Measurements from ENCODE around the gene PRMT7. TPM values are rescaled to one million over a fixed set of nuclear protein-coding genes. Genes with fewer than 3 reads are reported as not detected.

The PRMT7 gene
- total and polyA plus RNA-seq, 2 of the 8 experiments (the other 6 are each of a cell fraction or from before 2014, with no cell fraction given) = 48.2 to 49.3 TPM

DNA sequence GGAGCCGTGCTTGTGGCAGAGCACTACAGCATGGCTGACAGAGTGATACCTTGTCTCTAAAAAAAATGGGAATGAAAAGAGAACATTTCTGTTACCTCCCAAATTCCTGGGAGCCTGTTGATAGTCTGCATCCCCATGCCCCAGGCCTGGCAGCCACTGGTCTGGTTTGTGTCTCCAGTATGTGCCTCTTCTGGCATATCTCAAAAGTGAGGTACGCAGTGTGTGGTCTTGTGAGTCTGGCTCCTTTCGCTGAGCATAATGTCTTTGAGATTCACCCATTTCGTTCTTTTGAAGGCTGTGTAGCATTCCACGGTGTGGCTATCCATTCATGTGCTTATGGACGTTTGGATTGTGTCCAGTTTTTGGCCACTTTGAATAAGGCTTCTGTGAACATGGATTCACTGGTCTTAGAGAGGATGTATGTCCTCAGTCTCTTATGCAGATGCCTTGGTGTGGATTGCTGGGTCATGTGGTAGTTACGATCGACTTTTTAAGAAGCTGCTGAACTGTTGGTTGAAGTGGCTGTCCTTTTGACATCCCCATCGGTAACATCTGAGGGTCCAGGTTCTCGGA is 39.1 kb downstream of the PRMT7 start (continued):
- TF ChIP-seq, protein P1, sequence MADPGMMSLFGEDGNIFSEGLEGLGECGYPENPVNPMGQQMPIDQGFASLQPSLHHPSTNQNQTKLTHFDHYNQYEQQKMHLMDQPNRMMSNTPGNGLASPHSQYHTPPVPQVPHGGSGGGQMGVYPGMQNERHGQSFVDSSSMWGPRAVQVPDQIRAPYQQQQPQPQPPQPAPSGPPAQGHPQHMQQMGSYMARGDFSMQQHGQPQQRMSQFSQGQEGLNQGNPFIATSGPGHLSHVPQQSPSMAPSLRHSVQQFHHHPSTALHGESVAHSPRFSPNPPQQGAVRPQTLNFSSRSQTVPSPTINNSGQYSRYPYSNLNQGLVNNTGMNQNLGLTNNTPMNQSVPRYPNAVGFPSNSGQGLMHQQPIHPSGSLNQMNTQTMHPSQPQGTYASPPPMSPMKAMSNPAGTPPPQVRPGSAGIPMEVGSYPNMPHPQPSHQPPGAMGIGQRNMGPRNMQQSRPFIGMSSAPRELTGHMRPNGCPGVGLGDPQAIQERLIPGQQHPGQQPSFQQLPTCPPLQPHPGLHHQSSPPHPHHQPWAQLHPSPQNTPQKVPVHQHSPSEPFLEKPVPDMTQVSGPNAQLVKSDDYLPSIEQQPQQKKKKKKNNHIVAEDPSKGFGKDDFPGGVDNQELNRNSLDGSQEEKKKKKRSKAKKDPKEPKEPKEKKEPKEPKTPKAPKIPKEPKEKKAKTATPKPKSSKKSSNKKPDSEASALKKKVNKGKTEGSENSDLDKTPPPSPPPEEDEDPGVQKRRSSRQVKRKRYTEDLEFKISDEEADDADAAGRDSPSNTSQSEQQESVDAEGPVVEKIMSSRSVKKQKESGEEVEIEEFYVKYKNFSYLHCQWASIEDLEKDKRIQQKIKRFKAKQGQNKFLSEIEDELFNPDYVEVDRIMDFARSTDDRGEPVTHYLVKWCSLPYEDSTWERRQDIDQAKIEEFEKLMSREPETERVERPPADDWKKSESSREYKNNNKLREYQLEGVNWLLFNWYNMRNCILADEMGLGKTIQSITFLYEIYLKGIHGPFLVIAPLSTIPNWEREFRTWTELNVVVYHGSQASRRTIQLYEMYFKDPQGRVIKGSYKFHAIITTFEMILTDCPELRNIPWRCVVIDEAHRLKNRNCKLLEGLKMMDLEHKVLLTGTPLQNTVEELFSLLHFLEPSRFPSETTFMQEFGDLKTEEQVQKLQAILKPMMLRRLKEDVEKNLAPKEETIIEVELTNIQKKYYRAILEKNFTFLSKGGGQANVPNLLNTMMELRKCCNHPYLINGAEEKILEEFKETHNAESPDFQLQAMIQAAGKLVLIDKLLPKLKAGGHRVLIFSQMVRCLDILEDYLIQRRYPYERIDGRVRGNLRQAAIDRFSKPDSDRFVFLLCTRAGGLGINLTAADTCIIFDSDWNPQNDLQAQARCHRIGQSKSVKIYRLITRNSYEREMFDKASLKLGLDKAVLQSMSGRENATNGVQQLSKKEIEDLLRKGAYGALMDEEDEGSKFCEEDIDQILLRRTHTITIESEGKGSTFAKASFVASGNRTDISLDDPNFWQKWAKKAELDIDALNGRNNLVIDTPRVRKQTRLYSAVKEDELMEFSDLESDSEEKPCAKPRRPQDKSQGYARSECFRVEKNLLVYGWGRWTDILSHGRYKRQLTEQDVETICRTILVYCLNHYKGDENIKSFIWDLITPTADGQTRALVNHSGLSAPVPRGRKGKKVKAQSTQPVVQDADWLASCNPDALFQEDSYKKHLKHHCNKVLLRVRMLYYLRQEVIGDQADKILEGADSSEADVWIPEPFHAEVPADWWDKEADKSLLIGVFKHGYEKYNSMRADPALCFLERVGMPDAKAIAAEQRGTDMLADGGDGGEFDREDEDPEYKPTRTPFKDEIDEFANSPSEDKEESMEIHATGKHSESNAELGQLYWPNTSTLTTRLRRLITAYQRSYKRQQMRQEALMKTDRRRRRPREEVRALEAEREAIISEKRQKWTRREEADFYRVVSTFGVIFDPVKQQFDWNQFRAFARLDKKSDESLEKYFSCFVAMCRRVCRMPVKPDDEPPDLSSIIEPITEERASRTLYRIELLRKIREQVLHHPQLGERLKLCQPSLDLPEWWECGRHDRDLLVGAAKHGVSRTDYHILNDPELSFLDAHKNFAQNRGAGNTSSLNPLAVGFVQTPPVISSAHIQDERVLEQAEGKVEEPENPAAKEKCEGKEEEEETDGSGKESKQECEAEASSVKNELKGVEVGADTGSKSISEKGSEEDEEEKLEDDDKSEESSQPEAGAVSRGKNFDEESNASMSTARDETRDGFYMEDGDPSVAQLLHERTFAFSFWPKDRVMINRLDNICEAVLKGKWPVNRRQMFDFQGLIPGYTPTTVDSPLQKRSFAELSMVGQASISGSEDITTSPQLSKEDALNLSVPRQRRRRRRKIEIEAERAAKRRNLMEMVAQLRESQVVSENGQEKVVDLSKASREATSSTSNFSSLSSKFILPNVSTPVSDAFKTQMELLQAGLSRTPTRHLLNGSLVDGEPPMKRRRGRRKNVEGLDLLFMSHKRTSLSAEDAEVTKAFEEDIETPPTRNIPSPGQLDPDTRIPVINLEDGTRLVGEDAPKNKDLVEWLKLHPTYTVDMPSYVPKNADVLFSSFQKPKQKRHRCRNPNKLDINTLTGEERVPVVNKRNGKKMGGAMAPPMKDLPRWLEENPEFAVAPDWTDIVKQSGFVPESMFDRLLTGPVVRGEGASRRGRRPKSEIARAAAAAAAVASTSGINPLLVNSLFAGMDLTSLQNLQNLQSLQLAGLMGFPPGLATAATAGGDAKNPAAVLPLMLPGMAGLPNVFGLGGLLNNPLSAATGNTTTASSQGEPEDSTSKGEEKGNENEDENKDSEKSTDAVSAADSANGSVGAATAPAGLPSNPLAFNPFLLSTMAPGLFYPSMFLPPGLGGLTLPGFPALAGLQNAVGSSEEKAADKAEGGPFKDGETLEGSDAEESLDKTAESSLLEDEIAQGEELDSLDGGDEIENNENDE (IDR thresholded peaks at IDR 0.05; ENCODE audit: insufficient replicate concordance, low read length) = no peak
- TF ChIP-seq HDAC6 (IDR thresholded peaks at IDR 0.05; ENCODE audit: low read depth, low read length) (no peak), CTBP2 (IDR thresholded peaks at IDR 0.05; ENCODE audit: borderline replicate concordance, insufficient read depth, insufficient read length, low read length) (no peak), POLR2AphosphoS5 (IDR thresholded peaks at IDR 0.05; ENCODE audit: low read depth, low read length) (no peak), CHD1 (IDR thresholded peaks at IDR 0.05; ENCODE audit: low read depth, low read length) (no peak), GTF2F1 (IDR thresholded peaks at IDR 0.05; ENCODE audit: borderline replicate concordance, low read depth, low read length) (no peak), TBP (IDR thresholded peaks at IDR 0.05; ENCODE audit: low read depth, low read length) (no peak), SIN3A (conservative IDR thresholded peaks at IDR 0.05 in 1 of 2, IDR thresholded peaks at IDR 0.05 in 1 of 2; ENCODE audit: low read depth in 1 of 2, low read length in 2 of 2) (no peak)
- TF ChIP-seq, protein P2, sequence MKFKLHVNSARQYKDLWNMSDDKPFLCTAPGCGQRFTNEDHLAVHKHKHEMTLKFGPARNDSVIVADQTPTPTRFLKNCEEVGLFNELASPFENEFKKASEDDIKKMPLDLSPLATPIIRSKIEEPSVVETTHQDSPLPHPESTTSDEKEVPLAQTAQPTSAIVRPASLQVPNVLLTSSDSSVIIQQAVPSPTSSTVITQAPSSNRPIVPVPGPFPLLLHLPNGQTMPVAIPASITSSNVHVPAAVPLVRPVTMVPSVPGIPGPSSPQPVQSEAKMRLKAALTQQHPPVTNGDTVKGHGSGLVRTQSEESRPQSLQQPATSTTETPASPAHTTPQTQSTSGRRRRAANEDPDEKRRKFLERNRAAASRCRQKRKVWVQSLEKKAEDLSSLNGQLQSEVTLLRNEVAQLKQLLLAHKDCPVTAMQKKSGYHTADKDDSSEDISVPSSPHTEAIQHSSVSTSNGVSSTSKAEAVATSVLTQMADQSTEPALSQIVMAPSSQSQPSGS (IDR thresholded peaks at IDR 0.05; ENCODE audit: low read length) = no peak
